Thymus (tissue), 11 donors: Measurements from ENCODE around the gene TMUB1. TPM values are rescaled to one million over a fixed set of nuclear protein-coding genes. Genes with fewer than 3 reads are reported as not detected.

Source experiments
- DNase-seq, 9 donors: peaks; one replicate each; pipeline ENCODE4 v3.0.0-alpha.2; 2013; ENCODE audit warnings: low spot score in 9 of 9, low read depth in 6 of 9, missing footprints in 1 of 9
- H3K27ac ChIP-seq, 2 donors: one replicate each; pipeline ENCODE4 v1.5.1; 2013; ENCODE audit warnings: control low read depth in 1 of 2, low read depth in 1 of 2, low read length in 1 of 2, mild to moderate bottlenecking in 1 of 2, moderate library complexity in 1 of 2
- H3K27me3 ChIP-seq, 2 donors: one replicate each; pipeline ENCODE4 v1.5.1; 2013; ENCODE audit warnings: low read length in 1 of 2; ENCODE audit not compliant: control insufficient read depth in 2 of 2, insufficient read depth in 1 of 2
- H3K36me3 ChIP-seq, 2 donors: one replicate each; pipeline ENCODE4 v1.5.1; 2013; ENCODE audit warnings: low read length in 1 of 2, mild to moderate bottlenecking in 1 of 2, moderate library complexity in 1 of 2; ENCODE audit not compliant: control insufficient read depth in 2 of 2, insufficient read depth in 2 of 2
- H3K4me1 ChIP-seq, 2 donors: one replicate each; pipeline ENCODE4 v1.5.1; 2013; ENCODE audit warnings: low read length in 2 of 2; ENCODE audit not compliant: control insufficient read depth in 2 of 2, insufficient read depth in 2 of 2
- H3K4me3 ChIP-seq, 2 donors: one replicate each; pipeline ENCODE4 v1.5.1; 2013; ENCODE audit warnings: low read length in 2 of 2, control low read depth in 1 of 2, mild to moderate bottlenecking in 1 of 2
- H3K9me3 ChIP-seq, 2 donors: one replicate each; pipeline ENCODE4 v1.5.1; 2013; ENCODE audit warnings: low read length in 1 of 2, mild to moderate bottlenecking in 1 of 2; ENCODE audit not compliant: control insufficient read depth in 2 of 2, insufficient read depth in 1 of 2
- WGBS: extraction: QIAGEN DNeasy Blood & Tissue Kit; methylation state at CpG from one replicate; pipeline ENCODE4 v1.1.7; 2013; 5-methylcytosine and 5-hydroxymethylcytosine counted together
- polyA plus RNA-seq: library from polyadenylated mRNA; stranded (reverse); fragments of 200-250 nt; gene quantifications from one replicate; pipeline ENCODE4 v1.2.3, GENCODE V29; 2013
- total RNA-seq: library from RNA; stranded (reverse); fragments of 120-200 nt; gene quantifications from one replicate; pipeline ENCODE4 v1.2.4, GENCODE V29; 2013
- donor health status: healthy.

TMUB1 gene
- total and polyA plus RNA-seq, 2 donors = 17.0 to 68.4 TPM

DNA sequence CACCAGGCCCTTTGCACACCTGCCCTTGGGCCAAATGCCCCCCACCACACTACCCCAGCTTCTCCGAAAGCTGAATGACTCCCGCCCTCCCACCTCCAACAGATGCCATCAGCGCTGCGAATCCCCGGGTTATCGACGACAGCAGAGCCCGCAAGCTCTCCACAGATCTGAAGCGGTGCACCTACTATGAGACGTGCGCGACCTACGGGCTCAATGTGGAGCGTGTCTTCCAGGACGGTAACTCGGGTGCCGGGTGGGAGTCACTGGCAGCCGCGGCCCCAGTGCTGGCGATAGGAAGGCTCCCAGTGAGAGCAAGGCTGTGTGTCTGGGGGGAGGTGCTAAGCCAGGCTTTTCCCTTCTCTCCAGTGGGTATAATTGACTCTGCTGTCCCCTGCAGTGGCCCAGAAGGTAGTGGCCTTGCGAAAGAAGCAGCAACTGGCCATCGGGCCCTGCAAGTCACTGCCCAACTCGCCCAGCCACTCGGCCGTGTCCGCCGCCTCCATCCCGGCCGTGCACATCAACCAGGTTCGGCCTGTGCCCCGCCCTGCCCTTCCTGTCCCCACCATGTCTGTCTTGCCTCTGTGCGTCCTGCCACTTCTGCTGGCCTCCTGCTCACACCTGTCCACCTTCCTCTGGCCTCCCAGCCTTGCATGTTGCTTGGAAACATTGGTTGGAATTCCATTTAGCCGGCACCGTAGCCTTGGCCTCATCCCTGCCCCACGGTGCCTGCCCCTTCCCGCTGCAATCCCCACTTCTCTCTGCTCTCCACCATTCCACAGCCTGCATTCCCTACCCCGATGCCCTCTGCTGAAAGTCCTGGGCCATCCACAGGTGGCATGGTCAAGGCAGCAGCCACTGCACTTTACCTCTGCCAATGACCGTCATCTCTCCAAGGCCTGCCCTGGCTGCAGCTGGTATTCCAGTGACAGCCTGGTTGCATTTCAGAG, 35.1 kb upstream of the TMUB1 start:
- Histone ChIP-seq H3K27ac (no peak overlapping the region), H3K27me3 (peaks cover 34 to 37% of the 10 kb centered on the region in 2 donors), H3K4me3 (no peak overlapping the region), H3K4me1 (peaks cover 0 to 5% of the 10 kb centered on the region in 2 donors), H3K9me3 (no peaks in the 10 kb centered on the region), H3K36me3 (peaks cover 0 to 4% of the 10 kb centered on the region in 2 donors)
- WGBS = 97% methylated on average over 38 of the region's 38 CpGs
- DNase-seq = no peak

DNA sequence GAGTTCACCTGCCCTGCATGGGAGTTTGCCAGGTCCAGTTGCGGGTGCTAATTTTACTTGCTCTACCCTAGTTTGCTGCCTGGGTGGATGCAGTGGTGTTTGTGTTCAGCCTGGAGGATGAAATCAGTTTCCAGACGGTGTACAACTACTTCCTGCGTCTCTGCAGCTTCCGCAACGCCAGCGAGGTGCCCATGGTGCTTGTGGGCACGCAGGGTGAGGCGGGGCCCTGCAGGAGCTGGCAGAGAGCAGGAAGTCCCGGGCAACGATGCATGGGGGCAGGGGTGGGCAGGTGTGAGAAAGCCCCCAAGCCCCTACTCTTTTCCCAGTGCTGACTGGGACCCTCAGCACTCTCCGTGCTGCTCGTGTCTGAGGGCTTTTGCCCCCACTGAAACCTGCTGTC, 34.3 kb upstream of the TMUB1 start:
- Histone ChIP-seq H3K27me3 (peaks cover 34 to 45% of the 10 kb centered on the region in 2 donors), H3K36me3 (no peaks in the 10 kb centered on the region), H3K4me3 (no peak overlapping the region), H3K9me3 (no peaks in the 10 kb centered on the region), H3K27ac (no peak overlapping the region), H3K4me1 (peaks cover 0 to 5% of the 10 kb centered on the region in 2 donors)
- DNase-seq = no peak
- WGBS = 82% methylated on average over 12 of the region's 12 CpGs

DNA sequence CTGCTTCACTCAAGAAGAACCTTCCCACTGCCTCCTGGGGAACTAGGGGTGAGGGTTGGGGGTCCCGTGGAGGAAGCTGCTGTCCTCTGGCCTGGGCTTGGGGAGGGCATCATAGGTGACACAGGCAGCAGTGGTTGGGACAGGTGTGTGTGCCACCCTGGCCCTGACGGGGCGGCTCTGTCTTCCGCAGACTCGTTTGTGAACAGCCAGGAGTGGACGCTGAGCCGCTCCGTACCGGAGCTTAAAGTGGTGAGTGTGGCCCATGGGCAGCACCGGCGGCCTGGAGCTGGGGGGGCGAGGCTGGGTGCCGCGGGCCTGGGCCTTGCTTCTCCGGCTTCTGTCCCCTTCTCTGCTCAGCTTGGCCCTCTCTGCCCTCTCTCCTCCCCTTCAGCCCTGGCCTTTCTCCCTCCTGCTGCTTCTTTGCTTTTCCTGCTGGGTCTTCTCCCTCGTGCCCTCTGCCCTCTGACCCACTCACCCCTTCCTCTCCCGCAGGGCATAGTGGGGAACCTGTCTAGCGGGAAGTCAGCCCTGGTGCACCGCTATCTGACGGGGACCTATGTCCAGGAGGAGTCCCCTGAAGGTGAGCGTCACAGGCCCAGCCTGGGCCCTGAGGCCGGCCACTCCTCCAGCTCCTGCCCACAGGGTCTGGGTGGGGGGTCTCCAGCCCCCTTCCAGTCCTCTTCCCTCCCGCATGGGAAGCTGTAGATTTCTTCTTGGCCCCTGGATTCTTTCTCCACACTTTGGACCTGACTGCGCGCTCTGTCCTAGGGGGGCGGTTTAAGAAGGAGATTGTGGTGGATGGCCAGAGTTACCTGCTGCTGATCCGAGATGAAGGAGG, 33.5 kb upstream of the TMUB1 start:
- Histone ChIP-seq H3K4me3 (no peak overlapping the region), H3K9me3 (no peaks in the 10 kb centered on the region), H3K4me1 (peaks cover 0 to 8% of the 10 kb centered on the region in 2 donors), H3K27ac (no peak overlapping the region), H3K27me3 (peaks cover 34 to 52% of the 10 kb centered on the region in 2 donors), H3K36me3 (no peaks in the 10 kb centered on the region)
- WGBS = 97% methylated on average over 27 of the region's 27 CpGs
- DNase-seq = no peak

DNA sequence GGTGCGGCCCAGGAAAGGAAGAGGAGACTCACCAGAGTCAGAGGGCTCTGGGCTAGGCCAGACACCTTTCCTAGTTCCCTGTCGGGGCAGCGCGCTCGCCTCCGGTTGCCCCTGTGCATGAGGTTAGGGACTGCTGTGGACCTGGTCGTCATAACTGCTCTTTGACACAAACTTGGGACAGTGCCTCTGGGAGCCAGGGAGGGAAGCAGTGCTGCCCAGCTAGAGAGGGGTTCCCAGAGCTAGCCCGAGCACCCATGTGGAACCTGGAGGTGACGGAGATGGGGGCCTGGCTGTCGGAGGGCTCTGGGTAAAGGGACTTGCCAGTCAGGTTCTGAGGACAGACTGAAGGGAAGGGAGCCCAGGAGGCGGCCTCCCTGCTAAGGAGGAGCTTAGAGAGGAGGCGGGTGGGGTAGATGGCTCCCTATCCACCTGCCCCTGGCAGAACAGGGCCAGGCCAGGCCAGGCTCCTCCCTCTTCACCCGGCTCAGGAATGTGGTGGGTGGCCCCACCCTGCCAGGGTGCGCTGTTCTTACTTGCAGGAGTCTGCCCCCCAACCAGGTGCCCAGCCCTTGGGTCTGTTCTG, 32.6 kb upstream of the TMUB1 start:
- Histone ChIP-seq H3K4me3 (no peak overlapping the region), H3K27me3 (peaks cover 34 to 60% of the 10 kb centered on the region in 2 donors), H3K4me1 (peaks cover 0 to 11% of the 10 kb centered on the region in 2 donors), H3K9me3 (no peaks in the 10 kb centered on the region), H3K27ac (peak overlapping the region in 1 of 2 donors; percentile 15), H3K36me3 (no peaks in the 10 kb centered on the region)
- WGBS = 90% methylated on average over 14 of the region's 14 CpGs
- DNase-seq = no peak

DNA sequence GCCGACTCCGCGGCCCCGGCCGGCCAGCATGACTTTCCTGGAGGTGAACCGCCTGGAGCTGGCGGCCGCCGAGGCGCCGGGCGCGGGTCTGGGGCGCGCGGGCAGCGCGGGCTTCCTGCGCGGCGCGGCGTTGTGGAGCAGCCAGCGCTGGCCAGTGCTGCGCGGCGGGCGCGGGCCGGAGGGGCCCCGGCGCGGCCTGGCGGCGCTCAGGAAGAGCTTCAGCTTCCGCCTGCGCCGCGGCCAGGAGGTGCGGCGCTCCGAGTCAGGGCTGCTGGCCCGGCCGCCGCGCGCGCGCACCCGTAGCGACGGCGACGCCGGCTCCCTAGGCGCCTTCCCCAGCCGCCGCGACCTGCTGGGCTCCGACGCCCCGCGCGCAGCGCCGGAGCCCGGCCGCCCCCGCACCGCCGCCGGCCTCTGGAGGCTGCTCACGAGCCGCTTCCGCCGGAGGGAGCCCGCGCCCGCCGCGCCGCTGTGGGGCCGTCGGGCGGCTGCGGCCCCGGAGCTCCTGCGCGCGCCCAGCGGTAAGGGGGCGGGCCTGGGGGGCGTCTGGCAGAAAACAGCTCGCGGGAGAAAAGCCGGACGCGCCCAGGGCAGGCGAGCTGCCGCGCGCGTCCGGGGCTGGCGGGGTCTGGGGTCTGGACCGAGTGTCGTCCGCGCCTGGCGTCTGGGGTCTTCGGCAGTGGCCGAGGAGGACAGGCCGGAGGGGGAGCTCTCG, 32.0 kb upstream of the TMUB1 start:
- peak overlapping the region in 1 of 2 donors; percentile 48 for H3K4me3 ChIP-seq
- peaks cover 0 to 11% of the 10 kb centered on the region in 2 donors for H3K4me1 ChIP-seq
- no peak for DNase-seq
- H3K27ac ChIP-seq = no peak overlapping the region
- H3K27me3 ChIP-seq = peaks cover 34 to 66% of the 10 kb centered on the region in 2 donors
- WGBS = 11% methylated on average over 114 of the region's 114 CpGs
- no peaks in the 10 kb centered on the region for H3K9me3 ChIP-seq
- no peaks in the 10 kb centered on the region for H3K36me3 ChIP-seq

DNA sequence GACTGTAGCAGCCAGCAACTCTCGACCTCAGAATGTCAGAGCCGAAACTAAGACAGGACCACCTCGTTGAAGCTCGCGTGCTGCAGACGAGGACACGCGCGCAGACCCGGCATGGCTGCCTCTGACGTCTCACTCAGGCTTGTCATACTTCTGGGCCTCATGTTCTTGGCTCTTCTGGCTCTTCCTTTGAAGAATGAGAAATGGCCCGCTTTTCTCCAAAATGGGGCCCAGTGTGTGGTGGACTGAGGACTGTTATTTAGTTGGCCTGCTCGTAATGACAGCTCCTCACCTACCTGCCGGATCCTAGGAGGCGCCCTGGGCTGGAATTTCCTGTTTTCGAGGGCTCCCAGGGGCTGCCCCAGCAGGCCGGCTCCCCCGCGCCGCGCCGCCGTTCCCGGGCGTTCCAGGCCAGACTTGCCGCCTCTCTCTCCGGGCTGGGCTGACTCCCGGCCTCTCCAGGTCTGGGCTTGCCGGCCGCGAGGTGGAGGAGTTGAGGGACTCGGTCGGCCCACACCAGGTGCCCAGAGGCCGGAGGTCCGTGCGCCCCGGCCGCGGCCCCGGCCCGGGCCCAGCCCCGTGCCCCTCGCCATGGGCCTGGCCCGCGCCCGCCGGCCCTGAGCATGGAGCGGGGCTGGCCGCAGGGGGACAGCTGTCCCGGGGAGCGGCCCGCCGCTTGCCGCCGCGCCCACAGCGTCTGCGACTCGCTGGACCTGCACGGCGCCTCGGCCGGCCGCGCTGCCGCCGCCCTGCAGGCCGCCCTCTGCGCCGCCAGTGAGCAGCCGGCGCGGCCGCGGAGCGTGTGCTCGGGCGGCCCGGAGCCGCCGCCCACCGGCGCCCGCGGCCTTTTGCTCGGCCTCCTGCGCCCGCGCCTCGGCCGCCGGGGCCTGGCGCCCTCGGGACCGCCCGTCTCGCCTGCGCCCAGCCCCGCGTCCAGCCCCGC, 31.1 kb upstream of the TMUB1 start:
- no peak for DNase-seq
- Histone ChIP-seq H3K4me3 (peak overlapping the region in 1 of 2 donors; percentile 48), H3K36me3 (no peaks in the 10 kb centered on the region), H3K4me1 (peaks cover 0 to 11% of the 10 kb centered on the region in 2 donors), H3K27ac (no peak overlapping the region), H3K9me3 (no peaks in the 10 kb centered on the region), H3K27me3 (peaks cover 34 to 74% of the 10 kb centered on the region in 2 donors)
- 37% methylated on average over 101 of the region's 101 CpGs for WGBS

DNA sequence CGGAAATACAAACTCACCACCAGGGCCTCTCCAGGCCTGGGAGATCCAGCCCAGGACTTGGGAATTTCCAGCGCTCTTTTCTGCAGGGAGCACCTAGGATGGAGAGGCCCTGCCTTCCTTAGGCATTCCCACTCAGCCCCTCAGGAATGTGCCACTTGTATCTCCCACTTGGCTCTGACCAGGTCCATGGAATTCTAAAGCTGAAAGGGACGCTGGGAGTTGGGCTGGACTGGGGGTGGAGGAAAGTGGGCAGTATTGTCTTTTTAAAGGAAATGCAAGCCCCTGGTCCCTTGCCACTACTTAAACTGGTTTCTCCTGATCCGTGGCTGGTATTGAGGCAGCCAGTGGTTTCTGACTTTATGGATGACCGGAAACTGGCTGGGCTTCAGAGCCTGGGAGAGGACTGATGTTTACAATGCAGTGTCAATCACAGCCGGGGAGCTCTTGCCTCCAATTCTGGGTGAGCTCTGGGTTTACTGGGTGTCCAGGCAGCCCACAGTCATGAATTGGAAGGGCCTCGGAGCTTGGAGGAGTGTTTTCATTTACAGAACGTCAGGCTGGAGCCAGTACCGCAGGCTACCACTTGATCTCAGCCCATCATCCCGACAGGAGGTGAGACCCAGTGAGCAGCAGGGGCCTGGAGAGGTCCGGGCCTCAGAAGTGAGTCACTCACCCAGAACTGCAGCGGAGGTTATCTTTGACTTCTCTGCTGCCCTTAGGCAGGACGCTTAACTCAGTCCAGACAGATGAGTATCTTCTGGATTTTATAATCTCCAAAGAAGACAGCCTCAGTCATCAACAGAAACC, 30.3 kb upstream of the TMUB1 start:
- H3K36me3 ChIP-seq = no peaks in the 10 kb centered on the region
- H3K27ac ChIP-seq = no peak overlapping the region
- no peaks in the 10 kb centered on the region for H3K9me3 ChIP-seq
- 93% methylated on average over 13 of the region's 13 CpGs for WGBS
- DNase-seq = no peak
- H3K4me3 ChIP-seq = no peak overlapping the region
- H3K4me1 ChIP-seq = peaks cover 0 to 11% of the 10 kb centered on the region in 2 donors
- H3K27me3 ChIP-seq = peaks cover 34 to 75% of the 10 kb centered on the region in 2 donors
